OCI-LY3 (cell line): ENCODE data around the gene ATP6V1G1.

Experiments used
- CTCF ChIP-seq: fragments of 200-600, 300-600 bp; sonication (generic); IDR thresholded peaks from 2 replicates; pipeline ENCODE4 v1.5.1; 2014; ENCODE audit warnings: antibody characterized with exemption, low read length, low read depth
- EZH2phosphoT487 ChIP-seq: fragments of 200-600 bp; shearing (Covaris generic); IDR thresholded peaks from 2 replicates; pipeline ENCODE4 v1.6.1; 2018; ENCODE audit warnings: antibody characterized with exemption, mixed run types, low read depth

GRCh38 chr9:114583371-114584155 is 4.0 kb upstream of the ATP6V1G1 start:
- TF ChIP-seq CTCF (no peak), EZH2phosphoT487 (no peak)
